ENCODE results near the gene VSTM2L.

The VSTM2L gene

GRCh38 chr20:37878835-37879599, 23.9 kb upstream of the VSTM2L start:
- DNase-seq (ENCODE audit: low read depth) = no peak

GRCh38 chr20:37879843-37880242, 23.1 kb upstream of the VSTM2L start:
- DNase-seq (ENCODE audit: low read depth) = no peak

- no peak for DNase-seq (ENCODE audit: low read depth)
Observed at GRCh38 chr20:37880726-37881591, 22.0 kb upstream of the VSTM2L start.

- no peak for DNase-seq (ENCODE audit: low read depth)
Observed at GRCh38 chr20:37881601-37882343, 21.2 kb upstream of the VSTM2L start.

DNA sequence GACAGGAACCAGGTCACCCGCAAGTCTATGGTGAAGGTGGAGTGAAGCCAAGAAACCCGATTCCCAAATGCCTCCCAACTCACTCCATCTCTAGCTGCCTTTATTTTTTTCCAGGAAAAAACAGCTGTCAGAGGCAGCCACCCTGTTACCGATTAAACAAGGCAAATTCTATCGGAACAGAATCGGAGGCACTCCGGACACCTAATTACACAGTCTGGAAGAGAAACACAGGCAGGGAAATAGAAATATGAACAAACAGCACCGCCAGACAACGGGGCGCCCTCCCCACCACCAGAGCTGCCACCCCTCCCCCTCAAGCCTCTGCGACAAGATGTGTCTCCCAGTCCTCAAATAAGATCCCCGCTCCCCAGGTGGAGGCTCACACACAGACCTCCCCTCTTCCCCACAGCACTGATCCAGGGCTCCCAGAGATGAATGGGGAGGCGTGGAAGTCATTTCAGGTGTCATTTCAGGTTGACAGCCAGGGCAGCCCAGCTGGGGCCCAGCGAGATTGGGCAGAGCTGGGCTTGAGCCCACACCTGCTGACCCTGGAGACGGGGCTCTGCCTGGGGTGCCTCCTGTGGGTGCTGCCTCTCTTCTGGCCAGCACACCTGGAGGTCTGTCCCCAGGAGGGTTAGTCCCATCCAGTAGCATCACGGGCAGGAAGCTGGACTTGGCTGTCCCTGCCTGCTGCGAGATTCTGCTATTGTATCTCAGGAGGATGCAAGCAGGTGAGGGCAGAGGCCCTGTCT, 19.8 kb upstream of the VSTM2L start:
- no peak for DNase-seq (ENCODE audit: low read depth)

DNA sequence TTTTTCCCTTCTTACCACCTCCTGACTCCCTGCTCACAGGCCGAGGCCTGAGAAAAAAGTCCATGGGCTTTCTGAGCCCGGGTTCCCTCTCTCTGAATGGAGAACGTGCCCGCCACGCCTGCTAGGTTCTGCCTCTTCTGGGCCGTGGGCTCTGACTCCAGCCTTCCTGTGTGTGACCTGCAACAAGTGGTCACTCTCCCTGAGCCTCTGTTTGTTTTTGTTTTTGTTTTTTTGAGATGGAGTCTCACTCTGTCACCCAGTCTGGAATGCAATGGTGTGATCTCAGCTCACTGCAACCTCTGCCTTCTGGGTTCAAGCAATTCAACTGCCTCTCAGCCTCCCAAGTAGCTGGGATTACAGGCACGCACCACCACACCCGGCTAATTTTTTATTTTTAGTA, 17.9 kb upstream of the VSTM2L start:
- DNase-seq (ENCODE audit: low read depth) = no peak

DNA sequence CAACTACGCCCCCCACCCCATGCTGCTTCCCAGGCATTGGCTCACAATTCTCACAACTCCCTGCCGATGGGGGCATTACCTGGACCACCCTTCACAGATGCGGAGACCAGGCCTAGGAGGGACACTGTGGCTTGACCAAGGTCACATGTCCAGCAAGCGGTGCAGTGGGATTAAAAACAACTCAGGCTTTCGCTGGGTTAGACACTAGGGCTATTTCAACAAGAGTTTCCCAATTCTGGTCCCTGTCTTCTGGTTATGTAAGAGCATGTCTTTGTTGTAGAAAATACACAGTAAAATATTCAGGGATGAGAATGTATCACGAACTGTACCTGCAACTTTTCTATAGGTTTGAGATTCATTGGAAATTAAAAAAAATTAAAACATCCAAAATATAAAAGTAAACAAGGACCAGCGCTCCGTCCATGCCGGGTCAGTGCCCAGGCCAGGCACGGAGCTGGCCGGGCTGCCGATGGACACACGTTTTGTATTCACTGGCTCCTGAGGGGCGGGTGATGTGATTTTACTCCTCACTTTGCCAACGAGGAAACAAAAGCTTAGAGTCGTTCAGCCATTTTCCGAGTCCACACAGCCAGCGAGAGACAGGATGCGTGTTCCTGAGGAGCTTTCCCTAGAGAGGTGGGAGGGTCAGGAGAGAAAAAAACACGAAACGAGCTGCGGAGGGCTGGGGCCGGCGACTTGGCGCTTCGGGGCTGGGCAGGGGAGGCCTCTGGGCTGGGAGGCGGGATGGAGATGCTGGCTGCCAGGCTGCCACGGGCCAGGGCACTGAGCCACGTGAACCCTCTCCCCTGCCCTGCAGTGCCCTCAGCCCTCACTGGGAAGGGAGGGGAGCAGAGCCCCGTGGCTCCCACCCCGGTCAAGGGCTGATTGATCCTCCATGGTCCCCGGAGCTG, 17.1 kb upstream of the VSTM2L start:
- no peak for DNase-seq (ENCODE audit: low read depth)

GRCh38 chr20:37886851-37887297, 16.1 kb upstream of the VSTM2L start:
- no peak for DNase-seq (ENCODE audit: low read depth)

DNA sequence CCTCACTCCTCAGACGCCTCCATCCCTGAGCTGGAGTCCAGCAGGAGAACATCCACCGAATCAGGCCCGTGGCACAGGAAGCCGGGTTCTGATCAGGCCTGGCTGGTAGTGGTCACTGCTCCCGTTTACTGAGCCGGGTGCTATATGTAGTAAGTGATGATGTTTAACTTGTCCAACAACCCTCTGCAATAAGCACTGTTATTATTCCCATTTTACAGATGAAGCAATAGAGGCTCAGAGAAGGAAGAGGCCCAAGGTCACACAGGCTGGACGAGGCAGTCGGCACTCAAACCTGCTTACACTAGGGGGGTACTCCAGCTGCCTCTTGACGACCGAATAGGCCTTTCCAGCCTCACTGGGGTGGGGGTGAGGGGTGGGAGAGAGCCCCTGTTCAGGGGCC, 14.3 kb upstream of the VSTM2L start:
- no peak for DNase-seq (ENCODE audit: low read depth)

DNA sequence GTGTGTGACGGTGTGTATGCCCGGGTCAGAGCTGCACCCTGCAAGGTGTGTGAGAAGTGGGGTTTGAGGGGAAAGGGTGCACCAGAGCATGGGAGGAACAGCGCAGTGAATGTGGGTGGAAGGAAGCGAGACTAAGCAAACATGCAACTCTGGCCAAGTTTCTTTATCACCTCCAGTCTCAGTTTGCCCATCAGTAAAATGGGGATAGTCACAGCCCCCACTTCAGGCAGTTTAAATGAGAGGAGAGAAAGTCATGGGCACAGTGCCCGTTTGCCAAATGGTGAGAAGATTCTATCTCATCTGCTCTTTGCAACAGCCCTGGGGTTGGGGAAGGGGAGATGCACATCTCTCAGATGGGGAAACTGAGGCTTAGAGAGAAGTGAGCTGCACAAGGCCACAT, 12.8 kb upstream of the VSTM2L start:
- no peak for DNase-seq (ENCODE audit: low read depth)

GRCh38 chr20:37890643-37891042, 12.3 kb upstream of the VSTM2L start:
- DNase-seq (ENCODE audit: low read depth) = no peak

DNA sequence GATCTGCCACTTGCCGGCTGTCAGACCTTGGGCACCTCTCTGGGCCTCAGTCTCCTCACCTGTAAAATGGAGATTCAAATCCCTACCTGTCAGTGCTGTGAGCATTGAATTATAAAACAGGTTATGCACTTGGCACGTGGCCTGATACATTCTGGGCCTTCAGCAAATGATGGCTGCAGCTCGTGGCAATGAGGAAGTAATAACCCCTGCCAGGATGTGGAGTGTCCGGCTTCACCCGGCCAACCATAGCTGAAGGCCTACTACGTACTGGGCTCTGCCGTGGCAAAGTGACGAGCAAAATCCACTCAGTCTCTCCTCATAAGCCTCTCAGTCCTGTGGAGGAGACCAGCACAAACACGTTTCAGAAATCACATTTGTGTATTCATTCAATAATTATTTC, 10.9 kb upstream of the VSTM2L start:
- no peak for DNase-seq (ENCODE audit: low read depth)

GRCh38 chr20:37893566-37894241, 9.2 kb upstream of the VSTM2L start:
- DNase-seq (ENCODE audit: low read depth) = no peak

DNA sequence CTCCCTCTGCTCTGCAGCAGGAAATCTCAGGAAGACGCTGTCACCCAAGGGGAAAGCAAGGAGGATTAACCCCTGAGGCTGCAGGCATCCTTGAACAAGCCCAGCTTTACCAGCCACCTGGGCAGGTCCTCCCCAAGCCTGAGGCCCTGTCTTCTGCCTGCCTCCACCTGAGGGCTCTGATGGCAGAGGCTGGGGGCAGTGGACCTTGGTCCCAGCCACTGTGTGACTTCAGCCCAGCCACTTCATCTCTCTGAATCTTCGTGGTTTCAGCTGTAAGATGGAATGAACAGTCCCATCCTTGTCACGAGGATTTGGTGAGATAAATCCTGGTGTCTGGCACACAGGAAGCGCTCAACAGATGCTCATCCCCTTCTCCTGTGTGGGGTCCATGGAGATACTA, 8.5 kb upstream of the VSTM2L start:
- no peak for DNase-seq (ENCODE audit: low read depth)

DNA sequence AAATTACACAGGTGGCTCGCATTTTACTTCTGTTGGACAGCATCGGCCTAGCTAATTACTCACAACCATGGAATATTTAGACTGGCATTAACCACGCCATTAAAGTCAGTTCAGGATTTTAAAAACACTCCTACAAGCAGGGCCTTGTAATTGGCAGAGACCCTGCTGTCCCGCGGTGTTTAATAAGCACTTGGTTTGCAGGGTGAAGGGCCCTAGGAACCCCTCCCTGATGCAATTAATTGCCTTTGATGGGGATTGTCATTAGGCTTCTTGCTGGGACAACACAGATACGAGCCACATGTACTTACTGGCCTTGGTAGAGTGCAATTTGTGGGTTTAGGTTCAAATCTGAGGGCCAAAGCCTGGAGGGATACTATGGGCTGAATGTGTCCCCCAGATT, 7.8 kb upstream of the VSTM2L start:
- DNase-seq (ENCODE audit: low read depth) = no peak

GRCh38 chr20:37896932-37897548, 5.9 kb upstream of the VSTM2L start:
- DNase-seq (ENCODE audit: low read depth) = no peak

- no peak for DNase-seq (ENCODE audit: low read depth)
Observed at GRCh38 chr20:37898233-37899104, 4.5 kb upstream of the VSTM2L start.

- no peak for DNase-seq (ENCODE audit: low read depth)
Observed at GRCh38 chr20:37899105-37900045, 3.6 kb upstream of the VSTM2L start.

All from stimulated activated CD8-positive, alpha-beta memory T cell treated with anti-CD3 and anti-CD28 coated beads, Interleukin-15, amount 100 ng/mL, for 24 hours (primary cell).